PFSK-1 (cell line): Measurements from ENCODE around the gene TBC1D22A.

Source experiments
- FOXP2 ChIP-seq: optimal IDR thresholded peaks from 2 replicates; pipeline ENCODE3; 2011; ENCODE audit warnings: borderline replicate concordance, control low read depth, inconsistent platforms; ENCODE audit not compliant: insufficient read depth; ENCODE audit errors: extremely low read length, extremely low read depth
- POLR2AphosphoS5 ChIP-seq: IDR thresholded peaks from 2 replicates; pipeline ENCODE4 v1.6.1; 2012; ENCODE audit warnings: low read depth, mild to moderate bottlenecking, control low read depth, low read length, moderate library complexity
- SIN3A ChIP-seq: IDR thresholded peaks from 2 replicates; pipeline ENCODE4 v1.6.1; 2012; ENCODE audit warnings: mild to moderate bottlenecking, low read length, moderate library complexity, borderline replicate concordance; ENCODE audit not compliant: insufficient read depth
- TAF1 ChIP-seq: IDR thresholded peaks from 2 replicates; pipeline ENCODE4 v1.6.1; 2012; ENCODE audit warnings: low read length, control low read depth, borderline replicate concordance; ENCODE audit not compliant: insufficient read depth
- TF ChIP-seq, protein P1 (sequence below), 2 experiments: IDR thresholded peaks; 2 replicates each; pipeline versions ENCODE4 v1.6.1 to v1.8.0; 2011 to 2012; ENCODE audit warnings: low read depth in 2 of 2, low read length in 2 of 2, control low read depth in 1 of 2, inconsistent platforms in 1 of 2, mild to moderate bottlenecking in 1 of 2, moderate library complexity in 1 of 2; ENCODE audit not compliant: insufficient read depth in 1 of 2

TBC1D22A gene

GRCh38 chr22:47176026-47176389 lies 413.6 kb downstream of the TBC1D22A start:
- TF ChIP-seq, protein P1, sequence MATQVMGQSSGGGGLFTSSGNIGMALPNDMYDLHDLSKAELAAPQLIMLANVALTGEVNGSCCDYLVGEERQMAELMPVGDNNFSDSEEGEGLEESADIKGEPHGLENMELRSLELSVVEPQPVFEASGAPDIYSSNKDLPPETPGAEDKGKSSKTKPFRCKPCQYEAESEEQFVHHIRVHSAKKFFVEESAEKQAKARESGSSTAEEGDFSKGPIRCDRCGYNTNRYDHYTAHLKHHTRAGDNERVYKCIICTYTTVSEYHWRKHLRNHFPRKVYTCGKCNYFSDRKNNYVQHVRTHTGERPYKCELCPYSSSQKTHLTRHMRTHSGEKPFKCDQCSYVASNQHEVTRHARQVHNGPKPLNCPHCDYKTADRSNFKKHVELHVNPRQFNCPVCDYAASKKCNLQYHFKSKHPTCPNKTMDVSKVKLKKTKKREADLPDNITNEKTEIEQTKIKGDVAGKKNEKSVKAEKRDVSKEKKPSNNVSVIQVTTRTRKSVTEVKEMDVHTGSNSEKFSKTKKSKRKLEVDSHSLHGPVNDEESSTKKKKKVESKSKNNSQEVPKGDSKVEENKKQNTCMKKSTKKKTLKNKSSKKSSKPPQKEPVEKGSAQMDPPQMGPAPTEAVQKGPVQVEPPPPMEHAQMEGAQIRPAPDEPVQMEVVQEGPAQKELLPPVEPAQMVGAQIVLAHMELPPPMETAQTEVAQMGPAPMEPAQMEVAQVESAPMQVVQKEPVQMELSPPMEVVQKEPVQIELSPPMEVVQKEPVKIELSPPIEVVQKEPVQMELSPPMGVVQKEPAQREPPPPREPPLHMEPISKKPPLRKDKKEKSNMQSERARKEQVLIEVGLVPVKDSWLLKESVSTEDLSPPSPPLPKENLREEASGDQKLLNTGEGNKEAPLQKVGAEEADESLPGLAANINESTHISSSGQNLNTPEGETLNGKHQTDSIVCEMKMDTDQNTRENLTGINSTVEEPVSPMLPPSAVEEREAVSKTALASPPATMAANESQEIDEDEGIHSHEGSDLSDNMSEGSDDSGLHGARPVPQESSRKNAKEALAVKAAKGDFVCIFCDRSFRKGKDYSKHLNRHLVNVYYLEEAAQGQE (IDR thresholded peaks at IDR 0.05; ENCODE audit: insufficient read depth in 1 of 2, low read depth in 2 of 2, low read length in 2 of 2), result no peak
- no peak for TF ChIP-seq FOXP2
- no peak for TF ChIP-seq POLR2AphosphoS5

- no peak for TF ChIP-seq POLR2AphosphoS5
- no peak for TF ChIP-seq FOXP2
- no peak for TF ChIP-seq TAF1
- TF ChIP-seq SIN3A, result no peak
- TF ChIP-seq, protein P1 (IDR thresholded peaks at IDR 0.05; ENCODE audit: insufficient read depth in 1 of 2, low read depth in 2 of 2, low read length in 2 of 2), result no peak
These were observed 414.3 kb downstream of the TBC1D22A start for GRCh38 chr22:47176573-47177333.

- no peak for TF ChIP-seq SIN3A
These were observed 414.9 kb downstream of the TBC1D22A start for GRCh38 chr22:47177334-47177815.

GRCh38 chr22:47178339-47178738 lies 415.9 kb downstream of the TBC1D22A start:
- no peak for TF ChIP-seq POLR2AphosphoS5
- TF ChIP-seq TAF1, result no peak
- TF ChIP-seq SIN3A, result no peak

DNA sequence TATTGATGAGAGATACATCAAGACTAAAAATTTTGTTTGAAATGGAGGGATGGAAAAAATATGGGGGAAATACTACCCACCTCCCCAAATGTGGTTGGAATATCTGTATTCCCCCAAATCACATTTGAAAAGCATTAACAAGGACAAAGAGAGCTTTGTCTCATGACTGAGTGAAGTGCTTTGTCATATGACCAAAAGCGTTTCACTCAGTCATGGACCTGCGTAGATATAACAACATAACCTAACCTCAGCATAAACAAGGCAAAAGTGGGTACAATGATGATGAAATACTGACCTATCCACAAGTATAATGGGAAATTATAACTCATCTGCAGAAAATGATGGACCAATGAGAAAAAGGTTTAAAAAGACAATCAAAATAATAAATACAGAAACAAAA lies 418.3 kb downstream of the TBC1D22A start:
- no peak for TF ChIP-seq SIN3A
- TF ChIP-seq, protein P1 (IDR thresholded peaks at IDR 0.05; ENCODE audit: insufficient read depth in 1 of 2, low read depth in 2 of 2, low read length in 2 of 2), result no peak
- no peak for TF ChIP-seq POLR2AphosphoS5
- TF ChIP-seq TAF1, result no peak
- TF ChIP-seq FOXP2, result no peak

- TF ChIP-seq, protein P1 (IDR thresholded peaks at IDR 0.05; ENCODE audit: insufficient read depth in 1 of 2, low read depth in 2 of 2, low read length in 2 of 2), result no peak
- TF ChIP-seq FOXP2, result no peak
- no peak for TF ChIP-seq TAF1
- no peak for TF ChIP-seq POLR2AphosphoS5
- no peak for TF ChIP-seq SIN3A
These were observed 424.9 kb downstream of the TBC1D22A start for GRCh38 chr22:47187176-47187957.
